SK-N-SH (cell line): ENCODE measurements around the gene CBFB. TPM values are rescaled to one million over a fixed set of nuclear protein-coding genes. Genes with fewer than 3 reads are reported as not detected.

Source experiments
- CTCF ChIA-PET: fragments of 300-600, 350-600 bp; formaldehyde crosslinking; extraction: SDS; loops from one replicate; lab custom pipeline; 2021; lab: Yijun Ruan, JAX
- POLR2A ChIA-PET: fragments of 350-600 bp; sonication (Branson Sonifier 250); formaldehyde crosslinking; extraction: SDS; loops from one replicate; lab custom pipeline; 2020; ENCODE audit warnings: antibody characterized with exemption, inconsistent platforms; lab: Yijun Ruan, JAX
- DNase-seq: peaks from one replicate; pipeline ENCODE4 v3.0.0; 2012
- H2AFZ ChIP-seq: fragments of 200-600 bp; sonication (generic); 2 replicates; pipeline ENCODE4 v1.8.1; 2016; ENCODE audit warnings: antibody characterized with exemption, mild to moderate bottlenecking, low read depth
- H3F3A ChIP-seq: fragments of 200-600 bp; sonication (generic); replicated peaks from 2 replicates; pipeline ENCODE3; 2016; ENCODE audit warnings: antibody characterized with exemption, mild to moderate bottlenecking; ENCODE audit not compliant: insufficient read depth
- H3K27ac ChIP-seq, 2 experiments: fragments of 200-500 bp in 1 of 2; fragments of 200-600 bp in 1 of 2; sonication (Bioruptor generic) in 1 of 2; sonication (generic), shearing (Covaris generic) in 1 of 2; 2 replicates each; pipeline versions ENCODE4 v1.5.1 to v1.6.1; 2014 to 2016; ENCODE audit warnings: low read depth in 2 of 2, inconsistent platforms in 1 of 2, low read length in 1 of 2, mild to moderate bottlenecking in 1 of 2, mixed read lengths in 1 of 2
- H3K27me3 ChIP-seq: fragments of 200-600 bp; sonication (generic), shearing (Covaris generic); 2 replicates; pipeline ENCODE4 v1.6.1; 2016; ENCODE audit warnings: mixed run types; ENCODE audit not compliant: insufficient read depth
- H3K36me3 ChIP-seq, 2 experiments: fragments of 200-500 bp in 1 of 2; fragments of 200-600 bp in 1 of 2; sonication (Bioruptor generic) in 1 of 2; sonication (generic) in 1 of 2; replicated peaks in 1 of 2; 2 replicates each; pipeline versions ENCODE3 to v1.5.1; 2014 to 2016; ENCODE audit warnings: low read length in 1 of 2, mild to moderate bottlenecking in 1 of 2; ENCODE audit not compliant: insufficient read depth in 2 of 2, control insufficient read depth in 1 of 2
- H3K4me1 ChIP-seq, 2 experiments: fragments of 200-500 bp in 1 of 2; fragments of 200-600 bp in 1 of 2; sonication (Bioruptor generic) in 1 of 2; sonication (generic), shearing (Covaris generic) in 1 of 2; 2 replicates each; pipeline versions ENCODE4 v1.5.1 to v1.6.1; 2014 to 2016; ENCODE audit warnings: low read depth in 1 of 2, low read length in 1 of 2, mixed run types in 1 of 2; ENCODE audit not compliant: insufficient read depth in 2 of 2, control insufficient read depth in 1 of 2
- H3K4me2 ChIP-seq: fragments of 200-600 bp; sonication (generic), shearing (Covaris generic); 2 replicates; pipeline ENCODE4 v1.6.1; 2017; ENCODE audit warnings: mixed run types
- H3K4me3 ChIP-seq, 2 experiments: fragments of 200-500 bp in 1 of 2; fragments of 200-600 bp in 1 of 2; sonication (Bioruptor generic) in 1 of 2; sonication (generic), shearing (Covaris generic) in 1 of 2; 2 replicates each; pipeline versions ENCODE4 v1.5.1 to v1.8.1; 2014 to 2016; ENCODE audit warnings: low read depth in 2 of 2, inconsistent platforms in 1 of 2, low read length in 1 of 2, mild to moderate bottlenecking in 1 of 2, mixed read lengths in 1 of 2, moderate library complexity in 1 of 2
- H3K79me2 ChIP-seq: fragments of 200-600 bp; sonication (generic); 2 replicates; pipeline ENCODE4 v1.8.1; 2017; ENCODE audit warnings: mild to moderate bottlenecking; ENCODE audit not compliant: insufficient read depth
- H3K9ac ChIP-seq: fragments of 200-600 bp; sonication (generic); 2 replicates; pipeline ENCODE4 v1.6.1; 2017; ENCODE audit warnings: mixed run types
- H3K9me2 ChIP-seq: fragments of 200-600 bp; sonication (generic); 2 replicates; pipeline ENCODE4 v1.6.1; 2017; ENCODE audit warnings: mixed run types
- H3K9me3 ChIP-seq: fragments of 200-600 bp; sonication (generic); 2 replicates; pipeline ENCODE4 v1.6.1; 2017; ENCODE audit warnings: mixed run types, mild to moderate bottlenecking, moderate library complexity
- H4K20me1 ChIP-seq: fragments of 200-600 bp; sonication (generic); 2 replicates; pipeline ENCODE4 v1.6.1; 2017; ENCODE audit warnings: mild to moderate bottlenecking, mixed run types; ENCODE audit not compliant: insufficient read depth
- ELF1 ChIP-seq: IDR thresholded peaks from 2 replicates; pipeline ENCODE4 v1.4.0; 2012
- EP300 ChIP-seq, 2 experiments: IDR thresholded peaks; 2 replicates each; pipeline versions ENCODE4 v1.4.0 to v1.6.1; 2012; ENCODE audit warnings: borderline replicate concordance in 1 of 2, low read depth in 1 of 2, low read length in 1 of 2
- GATA2 ChIP-seq: sonication (generic); formaldehyde crosslinking; IDR thresholded peaks from 2 replicates; pipeline ENCODE4 v1.5.0; 2020; ENCODE audit warnings: mild to moderate bottlenecking, missing genetic modification reagents
- JUND ChIP-seq: IDR thresholded peaks from 2 replicates; pipeline ENCODE4 v1.4.0; 2012
- MEF2A ChIP-seq: IDR thresholded peaks from 2 replicates; pipeline ENCODE4 v1.4.0; 2012; ENCODE audit warnings: low read depth, borderline replicate concordance
- NRF1 ChIP-seq: IDR thresholded peaks from 2 replicates; pipeline ENCODE4 v1.6.1; 2012; ENCODE audit warnings: low read depth, mild to moderate bottlenecking, low read length
- RFX5 ChIP-seq: IDR thresholded peaks from 2 replicates; pipeline ENCODE4 v1.6.1; 2012; ENCODE audit warnings: mild to moderate bottlenecking, improper control_type of control experiment, low read length
- RXRA ChIP-seq: IDR thresholded peaks from 2 replicates; pipeline ENCODE4 v1.4.0; 2012; ENCODE audit warnings: low read depth, mild to moderate bottlenecking, borderline replicate concordance
- SIN3A ChIP-seq: IDR thresholded peaks from 2 replicates; pipeline ENCODE4 v1.6.1; 2012; ENCODE audit warnings: low read depth, mild to moderate bottlenecking, low read length, moderate library complexity, borderline replicate concordance
- SMC3 ChIP-seq: IDR thresholded peaks from 2 replicates; pipeline ENCODE4 v1.6.1; 2012; ENCODE audit warnings: low read depth, low read length, improper control_type of control experiment
- TCF12 ChIP-seq: IDR thresholded peaks from 2 replicates; pipeline ENCODE4 v1.4.0; 2012
- YY1 ChIP-seq: IDR thresholded peaks from 2 replicates; pipeline ENCODE4 v1.4.0; 2012; ENCODE audit warnings: low read depth, mild to moderate bottlenecking
- WGBS: methylation state at CpG from one replicate; pipeline ENCODE4 v1.1.6; 2017; ENCODE audit warnings: low lambda C conversion rate; 5-methylcytosine and 5-hydroxymethylcytosine counted together
- polyA plus RNA-seq, 3 experiments: library from polyadenylated mRNA; depleted of rRNA; stranded (reverse); fragments of >200 nt; gene quantifications; 2 replicates each; pipeline ENCODE4 v1.2.3, GENCODE V29; 2012
- TF ChIP-seq, protein P1 (sequence below): IDR thresholded peaks from 2 replicates; pipeline ENCODE4 v1.4.0; 2012; ENCODE audit warnings: low read depth, borderline replicate concordance
- TF ChIP-seq, protein P2 (sequence below): IDR thresholded peaks from 2 replicates; pipeline ENCODE4 v1.6.1; 2012; ENCODE audit warnings: mild to moderate bottlenecking, low read depth, low read length, moderate library complexity
- TF ChIP-seq, protein P3 (sequence below): IDR thresholded peaks from 2 replicates; pipeline ENCODE4 v1.4.0; 2012; ENCODE audit warnings: low read depth

CBFB gene
- polyA plus RNA-seq, 1 of the 3 experiments (the other 2 are of a cell fraction) = 40.1 TPM

DNA sequence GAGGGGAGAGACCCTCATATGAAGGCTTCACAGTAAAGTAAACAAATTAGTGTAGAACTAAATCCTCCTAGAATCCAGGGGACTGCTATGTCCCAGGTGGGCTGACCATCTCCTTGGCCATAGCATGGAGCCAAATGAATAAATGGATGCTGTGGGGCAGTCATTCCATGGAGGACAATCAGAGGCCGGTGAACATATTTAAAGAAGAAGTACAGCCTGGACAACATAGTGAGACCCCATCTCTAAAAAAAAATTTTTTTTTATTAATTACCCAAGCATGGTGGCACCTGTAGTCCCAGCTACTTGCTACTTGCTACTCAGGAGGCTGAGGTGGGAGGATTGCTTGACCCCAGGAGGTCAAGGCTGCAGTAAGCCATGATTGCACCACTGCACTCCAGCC lies 5.3 kb upstream of the CBFB start:
- ChIA-PET CTCF (interaction anchor here (9.2 to 23.0 kb wide), 2 partner anchors 77 to 133 kb away, joined by 59 to 470 read pairs; partner anchors contain the start of genes B3GNT9, FBXL8 and TRADD), POLR2A (no interaction called here)
- H3K4me3 ChIP-seq = no peak overlapping the region
- H3K4me2 ChIP-seq = no peak overlapping the region
- H3K9me2 ChIP-seq = no peaks in the 10 kb centered on the region
- H3K4me1 ChIP-seq = peaks cover 8 to 17% of the 10 kb centered on the region in 2 experiments; a peak in 2 of 4 replicates
- TF ChIP-seq RFX5 (no peak), SIN3A (no peak)
- TF ChIP-seq, protein P1, sequence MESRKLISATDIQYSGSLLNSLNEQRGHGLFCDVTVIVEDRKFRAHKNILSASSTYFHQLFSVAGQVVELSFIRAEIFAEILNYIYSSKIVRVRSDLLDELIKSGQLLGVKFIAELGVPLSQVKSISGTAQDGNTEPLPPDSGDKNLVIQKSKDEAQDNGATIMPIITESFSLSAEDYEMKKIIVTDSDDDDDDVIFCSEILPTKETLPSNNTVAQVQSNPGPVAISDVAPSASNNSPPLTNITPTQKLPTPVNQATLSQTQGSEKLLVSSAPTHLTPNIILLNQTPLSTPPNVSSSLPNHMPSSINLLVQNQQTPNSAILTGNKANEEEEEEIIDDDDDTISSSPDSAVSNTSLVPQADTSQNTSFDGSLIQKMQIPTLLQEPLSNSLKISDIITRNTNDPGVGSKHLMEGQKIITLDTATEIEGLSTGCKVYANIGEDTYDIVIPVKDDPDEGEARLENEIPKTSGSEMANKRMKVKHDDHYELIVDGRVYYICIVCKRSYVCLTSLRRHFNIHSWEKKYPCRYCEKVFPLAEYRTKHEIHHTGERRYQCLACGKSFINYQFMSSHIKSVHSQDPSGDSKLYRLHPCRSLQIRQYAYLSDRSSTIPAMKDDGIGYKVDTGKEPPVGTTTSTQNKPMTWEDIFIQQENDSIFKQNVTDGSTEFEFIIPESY = no peak
- no peak overlapping the region for H3K27ac ChIP-seq
- H4K20me1 ChIP-seq = no peaks in the 10 kb centered on the region
- no peak for DNase-seq
- H3K27me3 ChIP-seq = no peaks in the 10 kb centered on the region
- H3K9me3 ChIP-seq = no peaks in the 10 kb centered on the region
- H3K9ac ChIP-seq = no peak overlapping the region
- 92% methylated on average over 1 of the region's 1 CpG for WGBS
- no peaks in the 10 kb centered on the region for H3K36me3 ChIP-seq
- peaks cover 9% of the 10 kb centered on the region for H3F3A ChIP-seq
- peaks cover 7% of the 10 kb centered on the region; the same call in 1 of the 2 replicates for H3K79me2 ChIP-seq
- H2AFZ ChIP-seq = no peak overlapping the region

DNA sequence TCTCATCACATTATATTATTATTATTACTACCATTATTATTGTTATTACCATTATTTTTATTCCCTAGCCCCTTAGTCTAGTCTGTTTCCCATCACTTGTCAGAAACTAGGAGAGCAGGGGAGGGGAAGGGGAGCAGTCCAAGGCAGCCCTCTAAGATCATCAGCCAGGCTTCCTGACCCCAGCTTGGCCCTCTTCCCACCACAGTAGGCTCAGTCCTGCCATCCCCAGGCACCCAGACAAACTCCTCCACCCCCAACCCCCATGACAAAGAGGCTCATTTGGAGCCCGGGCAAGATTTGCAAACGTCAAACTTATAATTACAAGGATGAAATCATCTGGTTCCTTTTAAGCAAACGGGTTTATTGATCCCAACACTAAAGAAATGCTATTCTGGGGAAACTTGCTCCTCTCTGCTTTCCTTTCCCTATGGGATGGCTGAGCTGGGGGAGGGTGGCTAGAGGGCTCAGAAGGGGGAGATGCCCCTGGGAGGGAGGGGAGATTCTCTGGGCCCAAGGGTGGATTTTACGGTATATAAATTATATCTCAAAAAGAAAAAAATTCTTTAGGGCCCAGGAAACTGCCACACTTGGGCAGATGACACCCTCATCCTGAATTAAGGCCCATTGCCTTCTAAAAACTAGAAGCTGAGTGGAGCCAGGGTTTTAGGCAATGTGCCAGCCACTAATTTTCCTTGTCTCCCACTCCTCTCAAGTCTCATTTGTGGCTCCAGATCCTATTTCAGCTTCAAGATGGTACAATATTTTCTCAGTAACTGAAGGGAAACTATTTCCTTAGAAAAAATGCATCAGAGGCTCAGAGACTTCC lies 4.4 kb upstream of the CBFB start:
- H3K4me2 ChIP-seq = no peak overlapping the region
- H3K9ac ChIP-seq = no peak overlapping the region
- TF ChIP-seq JUND (no peak), EP300 (IDR thresholded peaks at IDR 0.05; ENCODE audit: borderline replicate concordance in 1 of 2, low read depth in 1 of 2, low read length in 1 of 2) (no peak), TCF12 (peak; percentile 72), SMC3 (no peak), NRF1 (no peak)
- H4K20me1 ChIP-seq = no peaks in the 10 kb centered on the region
- WGBS = 51% methylated on average over 4 of the region's 4 CpGs
- no peaks in the 10 kb centered on the region for H3K9me3 ChIP-seq
- no peaks in the 10 kb centered on the region for H3K36me3 ChIP-seq
- H2AFZ ChIP-seq = no peak overlapping the region
- H3K27me3 ChIP-seq = no peaks in the 10 kb centered on the region
- ChIA-PET CTCF (interaction anchor here (1.2 to 23.0 kb wide), 4 partner anchors 11 to 132 kb away, joined by 3 to 470 read pairs (median 32); partner anchors contain the start of genes B3GNT9, FBXL8 and TRADD), POLR2A (no interaction called here)
- no peaks in the 10 kb centered on the region for H3K9me2 ChIP-seq
- H3K79me2 ChIP-seq = peaks cover 12% of the 10 kb centered on the region
- H3K27ac ChIP-seq = peak overlapping the region; percentile 16 to 43; a peak in 2 of 4 replicates
- no peak overlapping the region for H3K4me3 ChIP-seq
- H3K4me1 ChIP-seq = peaks cover 8 to 17% of the 10 kb centered on the region in 2 experiments; a peak in 2 of 4 replicates
- peaks cover 9% of the 10 kb centered on the region for H3F3A ChIP-seq
- DNase-seq = no peak

DNA sequence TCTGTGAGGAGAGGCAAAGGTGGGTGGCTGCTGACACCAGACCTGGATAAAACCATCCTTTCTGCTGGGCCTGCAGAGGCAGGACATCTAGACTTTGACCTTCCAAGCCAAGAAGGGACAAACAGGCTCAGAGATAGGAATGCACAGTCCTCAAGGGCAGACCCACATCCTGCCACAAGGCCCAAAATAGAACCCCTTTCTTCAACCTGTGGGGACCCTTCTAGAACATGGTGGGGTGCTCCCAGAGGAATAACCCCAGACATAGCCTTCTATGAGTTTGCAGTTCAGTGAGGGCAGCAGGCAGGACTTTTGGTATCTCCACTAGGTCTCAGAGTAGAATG lies 3.8 kb upstream of the CBFB start:
- CTCF ChIA-PET = interaction anchor here (1.2 to 23.0 kb wide), 4 partner anchors 11 to 132 kb away, joined by 3 to 470 read pairs (median 32); partner anchors contain the start of genes B3GNT9, FBXL8 and TRADD
- no peak for TF ChIP-seq SMC3
- TF ChIP-seq RXRA = no peak
- no peak for TF ChIP-seq MEF2A
- TF ChIP-seq, protein P2, sequence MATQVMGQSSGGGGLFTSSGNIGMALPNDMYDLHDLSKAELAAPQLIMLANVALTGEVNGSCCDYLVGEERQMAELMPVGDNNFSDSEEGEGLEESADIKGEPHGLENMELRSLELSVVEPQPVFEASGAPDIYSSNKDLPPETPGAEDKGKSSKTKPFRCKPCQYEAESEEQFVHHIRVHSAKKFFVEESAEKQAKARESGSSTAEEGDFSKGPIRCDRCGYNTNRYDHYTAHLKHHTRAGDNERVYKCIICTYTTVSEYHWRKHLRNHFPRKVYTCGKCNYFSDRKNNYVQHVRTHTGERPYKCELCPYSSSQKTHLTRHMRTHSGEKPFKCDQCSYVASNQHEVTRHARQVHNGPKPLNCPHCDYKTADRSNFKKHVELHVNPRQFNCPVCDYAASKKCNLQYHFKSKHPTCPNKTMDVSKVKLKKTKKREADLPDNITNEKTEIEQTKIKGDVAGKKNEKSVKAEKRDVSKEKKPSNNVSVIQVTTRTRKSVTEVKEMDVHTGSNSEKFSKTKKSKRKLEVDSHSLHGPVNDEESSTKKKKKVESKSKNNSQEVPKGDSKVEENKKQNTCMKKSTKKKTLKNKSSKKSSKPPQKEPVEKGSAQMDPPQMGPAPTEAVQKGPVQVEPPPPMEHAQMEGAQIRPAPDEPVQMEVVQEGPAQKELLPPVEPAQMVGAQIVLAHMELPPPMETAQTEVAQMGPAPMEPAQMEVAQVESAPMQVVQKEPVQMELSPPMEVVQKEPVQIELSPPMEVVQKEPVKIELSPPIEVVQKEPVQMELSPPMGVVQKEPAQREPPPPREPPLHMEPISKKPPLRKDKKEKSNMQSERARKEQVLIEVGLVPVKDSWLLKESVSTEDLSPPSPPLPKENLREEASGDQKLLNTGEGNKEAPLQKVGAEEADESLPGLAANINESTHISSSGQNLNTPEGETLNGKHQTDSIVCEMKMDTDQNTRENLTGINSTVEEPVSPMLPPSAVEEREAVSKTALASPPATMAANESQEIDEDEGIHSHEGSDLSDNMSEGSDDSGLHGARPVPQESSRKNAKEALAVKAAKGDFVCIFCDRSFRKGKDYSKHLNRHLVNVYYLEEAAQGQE = no peak
- no peak for TF ChIP-seq ELF1
- no peak for TF ChIP-seq YY1
- TF ChIP-seq, protein P3, sequence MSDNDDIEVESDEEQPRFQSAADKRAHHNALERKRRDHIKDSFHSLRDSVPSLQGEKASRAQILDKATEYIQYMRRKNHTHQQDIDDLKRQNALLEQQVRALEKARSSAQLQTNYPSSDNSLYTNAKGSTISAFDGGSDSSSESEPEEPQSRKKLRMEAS = no peak
- TF ChIP-seq GATA2 = no peak
- TF ChIP-seq SIN3A = no peak
- no peak for TF ChIP-seq EP300 (IDR thresholded peaks at IDR 0.05; ENCODE audit: borderline replicate concordance in 1 of 2, low read depth in 1 of 2, low read length in 1 of 2)
- no peak for TF ChIP-seq NRF1

More for the DNA sequence above, 3.8 kb upstream of the CBFB start:
- Histone ChIP-seq H3K4me1 (peaks cover 9 to 17% of the 10 kb centered on the region in 2 experiments; a peak in 2 of 4 replicates), H4K20me1 (peaks cover 2% of the 10 kb centered on the region; the same call in 1 of the 2 replicates), H3K79me2 (peaks cover 17% of the 10 kb centered on the region), H3K36me3 (no peaks in the 10 kb centered on the region), H3K9me2 (no peaks in the 10 kb centered on the region), H3K4me3 (no peak overlapping the region), H2AFZ (no peak overlapping the region), H3K27ac (peak overlapping the region in 1 of 2 experiments; percentile 43; a peak in 1 of 4 replicates), H3F3A (peaks cover 9% of the 10 kb centered on the region), H3K9ac (no peak overlapping the region), H3K4me2 (no peak overlapping the region), H3K9me3 (no peaks in the 10 kb centered on the region), H3K27me3 (no peaks in the 10 kb centered on the region)
- POLR2A ChIA-PET = no interaction called here
- DNase-seq = no peak
